SU-DHL-6 (cell line): ENCODE results near the gene HSPA1A.
"Not testable (repeated sequence)": the region's sequence is repeated elsewhere in the genome, so short reads cannot be mapped to it uniquely, and the experiment has no call there.

Experiments used
- H2AFZ ChIP-seq: fragments of 200-600 bp; sonication (generic); 2 replicates; pipeline ENCODE4 v1.6.1; 2014; ENCODE audit warnings: low read depth, mild to moderate bottlenecking, moderate library complexity, mixed read lengths, antibody characterized with exemption, low read length; ENCODE audit not compliant: severe bottlenecking
- H3F3A ChIP-seq: fragments of 200-600 bp; shearing (Covaris generic); 2 replicates; pipeline ENCODE4 v1.6.0; 2016; ENCODE audit warnings: antibody characterized with exemption, mild to moderate bottlenecking; ENCODE audit not compliant: insufficient read depth
- H3K27ac ChIP-seq: fragments of 200-600 bp; sonication (generic); 2 replicates; pipeline ENCODE4 v1.5.1; 2016; ENCODE audit warnings: low read depth, mild to moderate bottlenecking, low read length, moderate library complexity, mixed read lengths
- H3K27me3 ChIP-seq: fragments of 200-600 bp; sonication (generic), shearing (Covaris generic); 2 replicates; pipeline ENCODE4 v1.6.0; 2014; ENCODE audit warnings: mild to moderate bottlenecking, low read length
- H3K36me3 ChIP-seq: fragments of 200-600 bp; sonication (generic); 2 replicates; pipeline ENCODE4 v1.6.1; 2014; ENCODE audit warnings: mild to moderate bottlenecking, low read length, mixed read lengths
- H3K4me2 ChIP-seq: fragments of 300-600, 200-600 bp; shearing (Covaris generic), sonication (generic); 2 replicates; pipeline ENCODE4 v1.6.0; 2014; ENCODE audit warnings: low read length, low read depth, mild to moderate bottlenecking; ENCODE audit not compliant: poor library complexity, severe bottlenecking
- H3K4me3 ChIP-seq: fragments of 200-600 bp; sonication (generic); 2 replicates; pipeline ENCODE4 v1.5.1; 2014; ENCODE audit warnings: antibody characterized with exemption, low read length, mild to moderate bottlenecking, mixed read lengths; ENCODE audit not compliant: insufficient read depth, poor library complexity, severe bottlenecking
- H3K79me2 ChIP-seq: fragments of 200-600 bp; sonication (generic); 2 replicates; pipeline ENCODE4 v1.6.1; 2014; ENCODE audit warnings: mild to moderate bottlenecking, low read length, moderate library complexity; ENCODE audit not compliant: insufficient read depth
- H3K9ac ChIP-seq: fragments of 200-600 bp; sonication (generic); 2 replicates; pipeline ENCODE4 v1.7.0; 2014; ENCODE audit warnings: mild to moderate bottlenecking, low read length
- H3K9me2 ChIP-seq: fragments of 200-600 bp; sonication (generic); replicated peaks from 2 replicates; pipeline ENCODE4 v1.6.1; 2014; ENCODE audit warnings: low read length; ENCODE audit not compliant: insufficient read depth
- H3K9me3 ChIP-seq: fragments of 200-600 bp; sonication (generic); 2 replicates; pipeline ENCODE4 v1.6.1; 2014; ENCODE audit warnings: low read length, mixed read lengths; ENCODE audit not compliant: insufficient read depth
- H4K20me1 ChIP-seq: fragments of 200-600 bp; sonication (generic); 2 replicates; pipeline ENCODE4 v1.6.1; 2014; ENCODE audit warnings: low read depth, mild to moderate bottlenecking, antibody characterized with exemption, low read length, moderate library complexity, mixed read lengths
- EZH2phosphoT487 ChIP-seq: fragments of 200-600 bp; sonication (generic), shearing (Covaris generic); conservative IDR thresholded peaks from 2 replicates; pipeline ENCODE4 v1.6.1; 2018; ENCODE audit warnings: mild to moderate bottlenecking, antibody characterized with exemption, low read length, moderate library complexity, mixed read lengths
- TF ChIP-seq, protein P1 (sequence below): fragments of 200-600 bp; sonication (generic); IDR thresholded peaks from one replicate; pipeline ENCODE4 v1.5.1; 2017; ENCODE audit warnings: antibody characterized with exemption, mild to moderate bottlenecking, low read length, moderate library complexity; ENCODE audit not compliant: insufficient read depth, poor library complexity, severe bottlenecking

Gene HSPA1A

DNA sequence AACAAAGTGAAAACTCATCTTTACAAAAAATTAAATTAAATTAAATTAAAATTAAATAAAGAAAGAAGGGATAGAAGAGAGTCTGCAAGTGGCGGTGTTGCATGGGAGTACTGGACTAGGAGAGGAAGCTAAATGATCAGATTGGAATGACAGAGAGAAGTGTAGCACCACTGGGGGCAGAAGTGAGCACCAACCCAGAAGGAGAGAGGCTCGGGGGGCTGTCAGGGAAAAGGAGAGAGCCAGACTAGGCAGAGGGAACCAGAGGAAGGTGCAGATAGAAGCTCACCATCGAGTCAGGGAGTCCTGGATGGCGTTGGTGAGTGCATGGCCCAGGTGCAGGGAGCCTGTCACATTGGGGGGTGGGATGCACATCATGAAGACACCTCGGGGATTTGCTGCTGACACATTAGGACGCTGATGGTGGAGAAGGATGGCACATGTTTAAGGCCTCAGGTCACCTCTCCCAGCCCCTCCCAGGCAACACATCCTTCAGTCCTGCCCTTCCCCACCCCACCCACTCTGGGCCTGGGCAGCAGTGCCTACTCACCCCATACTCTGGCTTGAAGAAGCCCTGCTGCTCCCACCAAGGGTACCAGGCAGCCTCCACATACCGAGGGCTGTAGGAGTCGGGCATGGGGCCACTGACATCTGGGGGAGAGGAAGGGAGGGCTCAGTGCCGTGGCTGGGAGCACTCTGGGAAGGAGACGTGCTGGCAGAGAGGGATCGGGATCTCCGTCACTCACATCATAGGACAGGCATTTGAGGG is 23.8 kb upstream of the HSPA1A start:
- Histone ChIP-seq H3K36me3 (peaks cover 24% of the 10 kb centered on the region), H3K9ac (no peak overlapping the region), H3K79me2 (peaks cover 32% of the 10 kb centered on the region), H3K9me3 (no peaks in the 10 kb centered on the region), H2AFZ (no peak overlapping the region), H3K4me3 (no peak overlapping the region), H3F3A (peaks cover 39% of the 10 kb centered on the region), H3K27me3 (no peaks in the 10 kb centered on the region), H3K4me2 (no peak overlapping the region), H3K27ac (no peak overlapping the region), H3K9me2 (no peaks in the 10 kb centered on the region), H4K20me1 (peaks cover 4% of the 10 kb centered on the region; the same call in 1 of the 2 replicates)
- TF ChIP-seq EZH2phosphoT487: no peak
- TF ChIP-seq, protein P1, sequence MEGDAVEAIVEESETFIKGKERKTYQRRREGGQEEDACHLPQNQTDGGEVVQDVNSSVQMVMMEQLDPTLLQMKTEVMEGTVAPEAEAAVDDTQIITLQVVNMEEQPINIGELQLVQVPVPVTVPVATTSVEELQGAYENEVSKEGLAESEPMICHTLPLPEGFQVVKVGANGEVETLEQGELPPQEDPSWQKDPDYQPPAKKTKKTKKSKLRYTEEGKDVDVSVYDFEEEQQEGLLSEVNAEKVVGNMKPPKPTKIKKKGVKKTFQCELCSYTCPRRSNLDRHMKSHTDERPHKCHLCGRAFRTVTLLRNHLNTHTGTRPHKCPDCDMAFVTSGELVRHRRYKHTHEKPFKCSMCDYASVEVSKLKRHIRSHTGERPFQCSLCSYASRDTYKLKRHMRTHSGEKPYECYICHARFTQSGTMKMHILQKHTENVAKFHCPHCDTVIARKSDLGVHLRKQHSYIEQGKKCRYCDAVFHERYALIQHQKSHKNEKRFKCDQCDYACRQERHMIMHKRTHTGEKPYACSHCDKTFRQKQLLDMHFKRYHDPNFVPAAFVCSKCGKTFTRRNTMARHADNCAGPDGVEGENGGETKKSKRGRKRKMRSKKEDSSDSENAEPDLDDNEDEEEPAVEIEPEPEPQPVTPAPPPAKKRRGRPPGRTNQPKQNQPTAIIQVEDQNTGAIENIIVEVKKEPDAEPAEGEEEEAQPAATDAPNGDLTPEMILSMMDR: peak; percentile 85

DNA sequence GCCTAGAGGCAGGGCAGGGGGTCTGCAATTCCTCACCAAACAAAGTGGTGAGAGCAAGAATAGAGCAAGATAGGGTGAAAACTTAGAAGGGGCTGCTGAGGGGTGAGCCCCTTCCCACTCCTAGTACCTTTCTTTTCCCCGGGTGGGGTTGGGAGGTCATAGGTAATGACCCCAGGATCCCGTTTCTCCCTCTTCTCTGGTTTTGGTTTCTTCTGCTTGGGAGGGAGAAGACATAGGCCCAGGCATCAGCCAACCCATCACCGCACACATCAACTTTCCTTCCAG is 23.3 kb upstream of the HSPA1A start:
- Histone ChIP-seq H4K20me1 (peaks cover 4% of the 10 kb centered on the region; the same call in 1 of the 2 replicates), H3K36me3 (peaks cover 20% of the 10 kb centered on the region), H3F3A (peaks cover 44% of the 10 kb centered on the region), H3K9me2 (no peaks in the 10 kb centered on the region), H3K27ac (no peak overlapping the region), H3K4me3 (no peak overlapping the region), H2AFZ (no peak overlapping the region), H3K9ac (no peak overlapping the region), H3K4me2 (no peak overlapping the region), H3K27me3 (no peaks in the 10 kb centered on the region), H3K79me2 (peaks cover 32% of the 10 kb centered on the region), H3K9me3 (no peaks in the 10 kb centered on the region)
- TF ChIP-seq, protein P1: no peak
- TF ChIP-seq EZH2phosphoT487: no peak

DNA sequence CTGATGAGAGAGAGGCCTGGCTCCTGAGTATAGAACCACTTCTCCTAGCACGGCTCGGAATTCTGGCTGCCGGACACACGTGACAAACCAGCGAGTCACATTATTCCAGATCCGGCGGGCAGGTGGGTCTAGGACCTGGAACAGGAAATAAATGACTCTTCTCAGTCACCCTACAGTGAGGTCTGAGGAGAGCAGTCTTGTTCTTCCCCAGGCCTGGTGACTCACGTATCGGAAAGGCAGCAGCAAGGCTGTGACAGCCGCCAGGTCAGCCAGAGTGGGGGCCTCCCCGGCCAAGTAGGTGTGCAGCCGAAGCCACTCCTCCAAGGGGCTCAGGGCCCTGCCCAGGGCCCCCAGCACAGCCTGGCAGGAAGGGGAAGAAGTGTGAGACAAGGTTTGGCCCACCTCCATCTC is 22.6 kb upstream of the HSPA1A start:
- peaks cover 4% of the 10 kb centered on the region; the same call in 1 of the 2 replicates for H4K20me1 ChIP-seq
- H3K27ac ChIP-seq: 0 out of 2 replicates have a peak overlapping the region, but pooled peaks have one; percentile 2
- H3K36me3 ChIP-seq: peaks cover 20% of the 10 kb centered on the region
- no peak overlapping the region for H2AFZ ChIP-seq
- peak overlapping the region; percentile 2 for H3K4me2 ChIP-seq
- no peaks in the 10 kb centered on the region for H3K9me2 ChIP-seq
- no peak overlapping the region for H3K4me3 ChIP-seq
- H3K9me3 ChIP-seq: no peaks in the 10 kb centered on the region
- H3K27me3 ChIP-seq: no peaks in the 10 kb centered on the region
- peaks cover 32% of the 10 kb centered on the region for H3K79me2 ChIP-seq
- TF ChIP-seq EZH2phosphoT487: no peak
- TF ChIP-seq, protein P1: no peak
- H3F3A ChIP-seq: peaks cover 52% of the 10 kb centered on the region
- H3K9ac ChIP-seq: no peak overlapping the region; the same call in 1 of the 2 replicates

DNA sequence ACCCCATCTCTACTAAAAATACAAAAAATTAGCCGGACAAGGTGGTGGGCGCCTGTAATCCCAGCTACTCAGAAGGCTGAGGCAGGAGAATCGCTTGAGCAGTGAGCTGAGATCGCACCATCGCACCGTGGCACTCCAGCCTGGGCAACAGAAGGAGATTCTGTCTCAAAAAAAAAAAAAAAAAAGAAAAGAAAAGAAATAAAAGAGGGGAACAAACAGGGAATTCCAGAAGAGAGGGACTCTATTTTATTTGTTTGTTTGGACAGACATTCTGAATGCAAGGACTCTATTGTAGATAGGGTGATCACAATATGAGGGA is 21.5 kb upstream of the HSPA1A start:
- not testable (repeated sequence) for H3K27me3 ChIP-seq, H2AFZ ChIP-seq, H4K20me1 ChIP-seq, H3K9me3 ChIP-seq, H3K9me2 ChIP-seq
- H3K9ac ChIP-seq: peak overlapping the region; percentile 94
- H3F3A ChIP-seq: peaks cover 57% of the 10 kb centered on the region
- peaks cover 15% of the 10 kb centered on the region for H3K36me3 ChIP-seq
- H3K79me2 ChIP-seq: peaks cover 32% of the 10 kb centered on the region
- H3K4me3 ChIP-seq: peak overlapping the region; percentile 77
- peak overlapping the region; percentile 66 for H3K27ac ChIP-seq
- peak overlapping the region; percentile 83 for H3K4me2 ChIP-seq
